ENCODE data around the gene R3HDM2. TPM values are rescaled to one million over a fixed set of nuclear protein-coding genes. Genes with fewer than 3 reads are reported as not detected.

The R3HDM2 gene
- total RNA-seq, 1 donor from 2014 or later = 86.8 TPM

- H3K36me3 Mint-ChIP-seq (ENCODE audit: insufficient read depth) = peaks cover 15% of the 10 kb centered on the region
Observed at GRCh38 chr12:57261428-57261865, 169.4 kb downstream of the R3HDM2 start.

GRCh38 chr12:57260366-57260765, 170.5 kb downstream of the R3HDM2 start:
- H3K9me3 Mint-ChIP-seq (ENCODE audit: low read depth) = no peaks in the 10 kb centered on the region
- no peaks in the 10 kb centered on the region for H3K27me3 Mint-ChIP-seq
- no peaks in the 10 kb centered on the region for H3K4me1 Mint-ChIP-seq (ENCODE audit: low read depth)
- no peak overlapping the region for H3K4me3 Mint-ChIP-seq (ENCODE audit: low read depth)
- no peak overlapping the region for H3K27ac Mint-ChIP-seq
- DNase-seq (ENCODE audit: low spot score, unreplicated experiment) = no peak
- TF ChIP-seq CTCF (IDR thresholded peaks at IDR 0.05; ENCODE audit: unreplicated experiment) = no peak
- peaks cover 15% of the 10 kb centered on the region for H3K36me3 Mint-ChIP-seq (ENCODE audit: insufficient read depth)

More at GRCh38 chr12:57261428-57261865, 169.4 kb downstream of the R3HDM2 start:
- no peaks in the 10 kb centered on the region for H3K27me3 Mint-ChIP-seq
- no peak overlapping the region for H3K27ac Mint-ChIP-seq
- H3K9me3 Mint-ChIP-seq (ENCODE audit: low read depth) = no peaks in the 10 kb centered on the region
- no peak for TF ChIP-seq CTCF (IDR thresholded peaks at IDR 0.05; ENCODE audit: unreplicated experiment)
- DNase-seq (ENCODE audit: low spot score, unreplicated experiment) = no peak
- H3K4me1 Mint-ChIP-seq (ENCODE audit: low read depth) = no peaks in the 10 kb centered on the region
- H3K4me3 Mint-ChIP-seq (ENCODE audit: low read depth) = no peak overlapping the region

GRCh38 chr12:57258977-57259970, 171.6 kb downstream of the R3HDM2 start:
- H3K4me1 Mint-ChIP-seq (ENCODE audit: low read depth) = no peaks in the 10 kb centered on the region
- no peak overlapping the region for H3K27ac Mint-ChIP-seq
- H3K9me3 Mint-ChIP-seq (ENCODE audit: low read depth) = no peaks in the 10 kb centered on the region
- TF ChIP-seq CTCF (IDR thresholded peaks at IDR 0.05; ENCODE audit: unreplicated experiment) = no peak
- H3K4me3 Mint-ChIP-seq (ENCODE audit: low read depth) = no peak overlapping the region
- no peaks in the 10 kb centered on the region for H3K27me3 Mint-ChIP-seq
- DNase-seq (ENCODE audit: low spot score, unreplicated experiment) = no peak
- peaks cover 13% of the 10 kb centered on the region for H3K36me3 Mint-ChIP-seq (ENCODE audit: insufficient read depth)

GRCh38 chr12:57255916-57256315, 174.9 kb downstream of the R3HDM2 start:
- H3K36me3 Mint-ChIP-seq (ENCODE audit: insufficient read depth) = peaks cover 11% of the 10 kb centered on the region
- no peak overlapping the region for H3K4me3 Mint-ChIP-seq (ENCODE audit: low read depth)
- no peaks in the 10 kb centered on the region for H3K9me3 Mint-ChIP-seq (ENCODE audit: low read depth)
- no peak overlapping the region for H3K27ac Mint-ChIP-seq
- H3K27me3 Mint-ChIP-seq = no peaks in the 10 kb centered on the region
- no peak for DNase-seq (ENCODE audit: low spot score, unreplicated experiment)
- no peaks in the 10 kb centered on the region for H3K4me1 Mint-ChIP-seq (ENCODE audit: low read depth)
- TF ChIP-seq CTCF (IDR thresholded peaks at IDR 0.05; ENCODE audit: unreplicated experiment) = no peak

GRCh38 chr12:57254506-57255280, 176.2 kb downstream of the R3HDM2 start:
- no peaks in the 10 kb centered on the region for H3K9me3 Mint-ChIP-seq (ENCODE audit: low read depth)
- no peaks in the 10 kb centered on the region for H3K4me1 Mint-ChIP-seq (ENCODE audit: low read depth)
- no peak overlapping the region for H3K27ac Mint-ChIP-seq
- TF ChIP-seq CTCF (IDR thresholded peaks at IDR 0.05; ENCODE audit: unreplicated experiment) = no peak
- no peaks in the 10 kb centered on the region for H3K27me3 Mint-ChIP-seq
- H3K36me3 Mint-ChIP-seq (ENCODE audit: insufficient read depth) = peaks cover 8% of the 10 kb centered on the region
- H3K4me3 Mint-ChIP-seq (ENCODE audit: low read depth) = no peak overlapping the region
- DNase-seq (ENCODE audit: low spot score, unreplicated experiment) = no peak

Data from progenitor cell of endocrine pancreas (in vitro differentiated cells).